HG03439 (cell line): Measurements from ENCODE around the gene PARP16.

ENCODE experiments used
- ATAC-seq: cut with Tn5 transposase; IDR thresholded peaks from one replicate; pipeline ENCODE4 v1.9.1; 2021; ENCODE audit warnings: mild to moderate bottlenecking, moderate library complexity; ENCODE audit not compliant: unreplicated experiment

Gene PARP16

GRCh38 chr15:65208647-65209046, 78.0 kb downstream of the PARP16 start:
- ATAC-seq, result no peak
